ENCODE data around the gene CITED2. TPM values are rescaled to one million over a fixed set of nuclear protein-coding genes. Genes with fewer than 3 reads are reported as not detected.

The CITED2 gene
- total and polyA plus RNA-seq, 2 experiments from 2014 or later, result 26.6 to 76.9 TPM

DNA sequence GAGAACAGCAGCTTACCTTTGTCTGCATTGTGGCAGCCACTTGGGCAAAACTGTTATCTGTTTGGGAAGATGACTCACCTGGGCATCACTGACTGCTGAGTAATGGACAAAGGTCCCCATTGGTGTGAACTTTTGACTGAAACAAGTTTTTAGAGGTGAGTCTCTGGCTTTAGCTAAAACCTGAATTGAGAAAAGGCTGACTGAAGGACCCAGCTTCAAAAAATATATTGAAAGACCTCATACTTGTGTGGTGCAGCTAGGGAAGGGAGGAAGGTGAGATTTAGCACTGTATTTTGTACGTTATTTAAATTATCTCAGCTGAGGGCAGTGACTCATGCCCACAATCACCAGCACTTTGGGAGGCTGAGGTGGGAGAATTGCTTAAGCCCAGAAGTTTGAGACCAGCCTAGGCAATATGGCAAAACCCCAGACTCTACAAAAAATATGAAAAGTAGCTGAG lies 4.5 kb upstream of the CITED2 start (continued):
- TF ChIP-seq ZNF462 (CRISPR knock-in tag; IDR thresholded peaks at IDR 0.05) (no peak), EZH2 (IDR thresholded peaks at IDR 0.05; ENCODE audit: low read depth, unreplicated experiment) (no peak), ZNF114 (CRISPR knock-in tag; IDR thresholded peaks at IDR 0.05) (no peak)

DNA sequence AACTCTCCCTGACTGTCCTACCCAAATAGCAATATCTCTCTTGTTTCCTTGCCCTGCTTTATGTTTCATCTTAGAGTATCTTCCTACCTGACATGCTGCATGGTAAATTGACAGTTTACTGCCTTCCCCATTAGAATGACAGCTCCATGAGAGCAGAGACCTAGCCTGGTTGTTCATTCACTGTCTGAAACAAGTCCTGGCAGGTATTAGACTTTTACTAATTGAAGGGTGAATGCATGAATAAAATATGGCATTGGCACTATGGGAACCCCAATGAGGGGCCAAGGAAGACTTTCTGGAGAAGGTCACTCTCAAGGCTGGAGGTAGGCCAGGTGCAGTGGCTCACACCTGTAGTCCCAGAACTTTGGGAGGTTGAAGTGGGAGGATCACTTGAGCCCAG lies 3.8 kb upstream of the CITED2 start:
- peaks cover 12% of the 10 kb centered on the region for H3K4me1 ChIP-seq (ENCODE audit: insufficient read depth)
- DNase-seq (ENCODE audit: low spot score) (no peak), ATAC-seq (no peak)
- H3K36me3 ChIP-seq (ENCODE audit: insufficient read depth), result no peaks in the 10 kb centered on the region
- H3K27ac ChIP-seq (ENCODE audit: low read depth), result no peak overlapping the region
- no peak overlapping the region for H3K4me3 ChIP-seq
- Mint-ChIP-seq H3K27me3 (ENCODE audit: insufficient read depth, low read depth, poor library complexity) (peaks cover 16% of the 10 kb centered on the region), H3K9me3 (peaks cover 3% of the 10 kb centered on the region; the same call in 1 of the 3 replicates), H3K36me3 (ENCODE audit: low read depth) (peaks cover 12% of the 10 kb centered on the region), H3K4me3 (no peak overlapping the region), H3K27ac (no peak overlapping the region), H3K4me1 (peaks cover 13% of the 10 kb centered on the region)
- H3K79me2 ChIP-seq (replicated peaks; ENCODE audit: insufficient read depth), result peaks cover 11% of the 10 kb centered on the region
- H4K20me1 ChIP-seq (replicated peaks; ENCODE audit: insufficient read depth), result no peaks in the 10 kb centered on the region
- 0 out of 2 replicates have a peak, but pooled peaks cover 4% of the 10 kb centered on the region for H3F3A ChIP-seq (replicated peaks; ENCODE audit: low read depth)
- peaks cover 22% of the 10 kb centered on the region; the same call in 1 of the 2 replicates for H3K9me2 ChIP-seq (ENCODE audit: insufficient read depth)
- H3K4me2 ChIP-seq, result no peak overlapping the region
- no peak overlapping the region for H2AFZ ChIP-seq
- no peaks in the 10 kb centered on the region for H3K27me3 ChIP-seq (ENCODE audit: insufficient read depth)
- no peak for TF ChIP-seq ZNF462 (CRISPR knock-in tag; IDR thresholded peaks at IDR 0.05)
- no peak for TF ChIP-seq POLR2AphosphoS5 (IDR thresholded peaks at IDR 0.05; ENCODE audit: low read depth)
- TF ChIP-seq, protein P1, sequence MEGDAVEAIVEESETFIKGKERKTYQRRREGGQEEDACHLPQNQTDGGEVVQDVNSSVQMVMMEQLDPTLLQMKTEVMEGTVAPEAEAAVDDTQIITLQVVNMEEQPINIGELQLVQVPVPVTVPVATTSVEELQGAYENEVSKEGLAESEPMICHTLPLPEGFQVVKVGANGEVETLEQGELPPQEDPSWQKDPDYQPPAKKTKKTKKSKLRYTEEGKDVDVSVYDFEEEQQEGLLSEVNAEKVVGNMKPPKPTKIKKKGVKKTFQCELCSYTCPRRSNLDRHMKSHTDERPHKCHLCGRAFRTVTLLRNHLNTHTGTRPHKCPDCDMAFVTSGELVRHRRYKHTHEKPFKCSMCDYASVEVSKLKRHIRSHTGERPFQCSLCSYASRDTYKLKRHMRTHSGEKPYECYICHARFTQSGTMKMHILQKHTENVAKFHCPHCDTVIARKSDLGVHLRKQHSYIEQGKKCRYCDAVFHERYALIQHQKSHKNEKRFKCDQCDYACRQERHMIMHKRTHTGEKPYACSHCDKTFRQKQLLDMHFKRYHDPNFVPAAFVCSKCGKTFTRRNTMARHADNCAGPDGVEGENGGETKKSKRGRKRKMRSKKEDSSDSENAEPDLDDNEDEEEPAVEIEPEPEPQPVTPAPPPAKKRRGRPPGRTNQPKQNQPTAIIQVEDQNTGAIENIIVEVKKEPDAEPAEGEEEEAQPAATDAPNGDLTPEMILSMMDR (conservative IDR thresholded peaks at IDR 0.05; ENCODE audit: low read depth in 2 of 2), result no peak
- no peak for TF ChIP-seq EZH2 (IDR thresholded peaks at IDR 0.05; ENCODE audit: low read depth, unreplicated experiment)
